HPDE6-E6E7 (cell line): ENCODE results near the gene PICALM.
"Not testable (repeated sequence)": the region's sequence is repeated elsewhere in the genome, so short reads cannot be mapped to it uniquely, and the experiment has no call there.

Experiments
- DNase-seq: peaks from one replicate; pipeline ENCODE4 v3.0.0; 2011; ENCODE audit warnings: missing footprints; ENCODE audit errors: extremely low spot score

The PICALM gene

GRCh38 chr11:85976525-85976924 is 92.4 kb downstream of the PICALM start:
- DNase-seq = no peak

DNA sequence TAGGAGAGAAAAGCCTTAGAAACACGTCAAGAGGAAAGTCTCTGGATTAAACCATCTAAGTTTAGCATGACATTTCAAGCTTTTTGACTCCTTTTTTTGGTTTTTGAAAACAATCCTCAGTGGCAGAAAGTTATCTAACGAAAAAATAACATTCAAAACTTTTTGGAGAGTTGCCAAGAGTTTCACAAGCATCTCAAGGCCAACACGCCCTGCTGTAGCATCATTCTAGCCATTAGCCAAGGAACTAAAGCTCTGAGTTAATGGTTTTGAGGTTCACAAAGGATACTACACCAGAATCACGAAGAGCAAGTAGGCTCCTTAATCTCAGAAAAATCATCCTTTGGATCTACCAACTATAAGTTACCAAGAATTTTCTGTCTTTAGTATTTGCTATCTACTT is 94.8 kb downstream of the PICALM start:
- no peak for DNase-seq

DNA sequence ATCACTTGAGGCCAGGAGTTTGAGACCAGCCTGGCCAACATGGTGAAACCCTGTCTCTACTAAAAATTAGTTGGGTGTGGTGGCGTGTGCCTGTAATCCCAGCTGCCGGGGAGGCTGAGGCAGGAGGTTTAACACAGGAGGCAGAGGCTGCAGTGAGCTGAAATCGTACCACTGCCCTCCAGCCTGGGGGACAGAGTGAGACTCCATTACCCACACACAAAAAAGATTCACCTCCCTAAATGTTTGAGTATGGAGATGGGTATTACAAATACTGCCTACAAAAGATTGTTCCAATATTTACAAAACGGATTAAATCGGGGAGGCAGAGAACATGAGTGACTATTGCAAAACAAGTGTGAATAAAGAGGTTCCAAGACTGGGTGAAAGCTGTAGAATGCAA is 98.3 kb downstream of the PICALM start:
- DNase-seq = no peak

DNA sequence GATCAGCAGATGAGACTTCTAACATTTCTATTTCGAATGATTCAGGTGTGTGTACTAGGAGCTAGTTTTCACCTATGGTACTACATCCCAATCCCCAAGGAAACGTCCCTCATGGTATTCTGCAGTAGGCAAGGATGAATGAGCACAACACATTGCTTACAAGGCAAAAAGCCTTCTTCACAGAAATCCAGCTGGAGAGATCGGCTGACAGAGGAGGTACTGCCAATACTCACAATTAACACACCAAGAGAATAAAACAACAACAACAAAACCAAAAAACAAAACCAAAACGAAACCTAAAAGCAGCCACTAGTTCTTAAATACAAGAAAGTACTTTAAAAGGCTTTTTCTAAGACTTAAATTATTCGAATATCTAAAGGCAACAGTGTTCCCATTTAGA is 101.4 kb downstream of the PICALM start:
- DNase-seq = no peak

DNA sequence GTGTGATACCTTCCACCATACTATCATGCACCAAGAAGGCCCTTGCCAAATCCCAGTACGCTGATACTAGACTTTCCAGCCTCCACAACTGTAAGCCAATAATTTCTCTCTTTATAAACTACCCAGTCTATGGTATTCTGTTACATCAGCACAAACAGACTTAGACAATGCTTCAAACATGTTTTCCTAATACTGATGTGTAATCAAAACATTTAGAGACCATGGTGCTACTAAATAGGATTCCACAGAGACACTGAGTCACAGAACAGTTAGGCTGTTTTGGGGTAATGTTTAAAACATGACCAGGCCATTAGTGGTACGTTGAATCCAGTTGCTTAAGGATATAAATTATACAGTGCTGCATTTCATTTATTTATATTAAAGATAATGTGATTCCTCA is 103.7 kb downstream of the PICALM start:
- DNase-seq = no peak

DNA sequence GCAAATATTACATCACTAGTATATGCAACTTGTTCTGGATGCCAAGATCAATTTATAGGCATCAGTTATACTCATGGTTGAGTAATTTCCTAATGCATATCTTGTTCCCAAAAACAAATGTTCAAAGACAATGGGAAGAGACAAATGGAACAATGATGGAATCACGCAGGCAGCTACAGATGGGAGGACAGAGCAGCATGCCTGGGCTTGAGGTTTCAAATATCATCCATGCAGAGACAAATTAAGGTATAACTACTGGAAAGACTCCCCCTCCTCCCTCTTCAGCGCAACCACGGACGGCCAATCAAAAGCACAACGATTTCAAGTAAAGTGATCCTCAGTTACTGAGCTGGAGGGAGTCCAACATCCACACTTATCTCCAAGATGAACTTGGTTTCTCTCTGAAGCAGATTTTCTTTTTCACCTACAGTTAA is 106.9 kb downstream of the PICALM start:
- DNase-seq = peak; percentile 23

DNA sequence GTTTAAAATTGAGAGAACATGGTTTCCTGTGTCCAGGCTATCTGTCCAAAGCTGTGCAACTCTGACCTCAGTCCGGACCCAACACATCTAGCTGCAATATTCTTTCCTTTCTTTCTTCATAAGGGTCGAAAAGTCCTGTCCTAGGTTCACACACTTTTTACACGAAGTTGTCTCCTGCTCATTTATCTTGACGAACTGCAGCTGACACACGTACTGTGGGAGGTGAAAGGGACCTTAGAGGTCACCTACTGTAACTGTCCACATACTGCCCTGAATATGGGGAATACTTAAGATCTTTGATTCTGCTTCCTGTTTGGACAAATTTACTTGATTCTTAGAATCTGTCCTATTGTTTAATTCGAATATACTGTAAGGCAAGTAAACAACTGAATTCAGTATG is 107.8 kb downstream of the PICALM start:
- DNase-seq = no peak

DNA sequence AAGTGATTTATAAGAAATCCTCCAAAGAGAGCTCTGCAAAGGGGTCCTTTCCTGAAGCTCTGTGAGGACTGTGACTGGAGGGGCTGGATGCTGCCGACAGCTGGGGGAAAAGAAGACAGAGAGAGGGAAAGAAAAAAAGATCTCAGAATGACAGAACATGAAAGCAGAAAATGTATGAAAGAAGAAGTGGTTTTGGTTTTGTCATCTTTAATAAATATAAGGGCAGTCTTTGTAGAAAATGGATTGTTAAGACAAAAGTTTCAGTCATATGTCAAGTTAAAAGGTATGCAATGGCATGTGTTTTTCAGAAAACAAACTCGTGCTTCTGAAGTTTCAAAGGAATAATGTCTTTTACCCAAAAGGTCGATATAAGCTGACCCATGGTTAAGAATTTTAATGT is 108.2 kb downstream of the PICALM start:
- no peak for DNase-seq

DNA sequence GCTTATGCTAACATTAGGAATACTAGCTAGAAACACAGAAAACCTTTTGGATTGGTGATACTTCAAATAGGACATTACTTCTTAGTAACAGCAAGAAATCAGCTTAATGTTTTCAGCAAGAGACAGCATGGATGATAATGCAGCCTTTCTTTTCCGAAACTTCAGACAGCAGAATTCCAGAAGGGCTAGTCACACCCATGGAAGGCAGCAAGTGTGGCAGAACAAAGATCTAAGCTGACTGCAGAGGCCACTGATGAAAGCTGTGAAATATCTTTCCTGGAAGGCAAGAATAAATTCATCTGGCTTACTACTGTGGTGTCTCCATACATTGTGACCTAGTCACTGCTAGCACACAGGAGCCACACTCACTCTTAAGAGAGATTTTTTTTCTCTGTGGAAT is 113.4 kb downstream of the PICALM start:
- no peak for DNase-seq

DNA sequence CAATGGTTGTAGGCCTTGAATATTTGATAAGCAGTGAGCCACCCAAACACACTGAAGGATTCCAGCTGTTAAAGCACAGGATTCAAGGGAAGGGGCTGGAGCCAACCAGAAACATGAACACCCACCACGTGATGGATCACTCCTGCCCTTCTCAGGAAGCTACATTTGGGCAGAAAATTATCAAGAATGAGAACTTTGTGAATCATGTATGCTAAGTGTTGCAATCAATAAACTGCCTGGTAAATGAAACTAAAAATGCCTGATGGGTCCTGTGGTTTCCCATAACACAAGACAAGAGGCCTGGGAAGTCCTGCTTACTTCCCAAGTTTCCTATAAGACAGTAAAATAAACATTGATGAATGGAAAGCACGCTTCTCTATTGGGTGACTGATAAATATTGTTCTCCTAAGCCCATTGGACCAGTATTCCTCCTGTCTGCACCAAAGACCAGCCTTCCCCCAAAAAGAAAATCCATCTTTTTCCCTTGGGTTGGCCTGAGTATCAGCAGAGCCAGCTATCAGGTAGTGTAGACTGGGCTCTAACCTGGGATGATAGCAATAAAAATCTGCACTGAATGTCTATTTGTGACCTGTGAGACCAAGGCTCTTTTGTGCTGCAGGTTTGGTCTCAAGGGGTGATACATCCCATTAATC is 115.3 kb downstream of the PICALM start:
- no peak for DNase-seq

DNA sequence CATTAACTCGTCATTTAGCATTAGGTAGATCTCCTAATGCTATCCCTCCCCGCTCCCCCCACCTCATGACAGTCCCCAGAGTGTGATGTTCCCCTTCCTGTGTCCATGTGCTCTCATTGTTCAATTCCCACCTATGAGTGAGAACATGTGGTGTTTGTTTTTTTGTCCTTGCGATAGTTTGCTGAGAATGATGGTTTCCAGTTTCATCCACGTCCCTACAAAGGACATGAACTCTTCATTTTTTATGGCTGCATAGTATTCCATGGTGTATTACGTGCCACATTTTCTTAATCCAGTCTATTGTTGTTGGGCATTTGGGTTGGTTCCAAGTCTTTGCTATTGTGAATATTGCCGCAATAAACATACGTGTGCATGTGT is 116.8 kb downstream of the PICALM start:
- not testable (repeated sequence) for DNase-seq

DNA sequence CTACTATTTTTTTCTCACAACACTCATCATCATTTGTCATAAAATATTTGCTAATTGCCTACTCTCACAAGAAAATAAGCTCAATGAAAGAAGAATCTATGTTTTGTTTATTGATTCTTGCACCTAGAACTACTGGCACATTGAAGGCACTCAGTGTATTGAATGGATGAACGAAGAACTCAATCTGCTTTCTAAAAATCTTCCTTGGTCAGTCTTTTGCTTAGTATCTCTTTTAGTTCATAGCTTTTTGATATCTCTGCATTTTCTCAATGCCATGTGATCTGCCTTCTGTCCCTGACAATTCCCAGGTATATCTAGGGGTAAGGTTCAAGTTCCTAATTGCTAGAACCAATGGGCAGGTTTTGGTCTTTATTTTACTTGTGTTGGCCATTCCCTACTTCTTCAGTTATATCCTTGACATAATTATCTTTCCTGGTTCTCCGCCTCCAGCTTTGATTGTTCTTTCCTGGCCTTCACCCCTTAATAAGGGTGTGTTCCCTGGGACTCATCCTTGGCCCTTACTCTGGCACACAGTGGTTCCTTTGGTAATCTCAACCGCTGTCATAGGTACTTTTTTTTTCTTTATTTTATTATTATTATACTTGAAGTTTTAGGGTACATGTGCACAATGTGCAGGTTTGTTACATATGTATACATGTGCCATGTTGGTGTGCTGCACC is 117.3 kb downstream of the PICALM start:
- DNase-seq = no peak

DNA sequence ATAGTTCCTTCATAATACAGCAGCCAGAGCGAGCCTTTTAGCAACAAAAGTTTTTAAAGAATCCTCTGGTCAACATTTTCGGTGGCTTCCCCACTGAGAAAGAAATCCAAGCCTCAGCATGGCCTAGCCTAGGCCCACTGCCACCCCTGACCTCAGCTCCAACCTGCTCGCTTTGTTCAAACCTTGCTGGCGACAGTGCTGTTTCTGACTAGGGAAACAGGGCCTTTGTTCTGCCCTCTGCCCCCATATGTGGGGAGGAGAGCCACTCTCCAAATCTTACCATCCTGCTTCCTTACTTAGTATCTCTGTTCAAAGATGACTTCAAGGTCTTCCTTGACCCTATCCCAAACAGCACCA is 117.9 kb downstream of the PICALM start:
- DNase-seq = no peak

DNA sequence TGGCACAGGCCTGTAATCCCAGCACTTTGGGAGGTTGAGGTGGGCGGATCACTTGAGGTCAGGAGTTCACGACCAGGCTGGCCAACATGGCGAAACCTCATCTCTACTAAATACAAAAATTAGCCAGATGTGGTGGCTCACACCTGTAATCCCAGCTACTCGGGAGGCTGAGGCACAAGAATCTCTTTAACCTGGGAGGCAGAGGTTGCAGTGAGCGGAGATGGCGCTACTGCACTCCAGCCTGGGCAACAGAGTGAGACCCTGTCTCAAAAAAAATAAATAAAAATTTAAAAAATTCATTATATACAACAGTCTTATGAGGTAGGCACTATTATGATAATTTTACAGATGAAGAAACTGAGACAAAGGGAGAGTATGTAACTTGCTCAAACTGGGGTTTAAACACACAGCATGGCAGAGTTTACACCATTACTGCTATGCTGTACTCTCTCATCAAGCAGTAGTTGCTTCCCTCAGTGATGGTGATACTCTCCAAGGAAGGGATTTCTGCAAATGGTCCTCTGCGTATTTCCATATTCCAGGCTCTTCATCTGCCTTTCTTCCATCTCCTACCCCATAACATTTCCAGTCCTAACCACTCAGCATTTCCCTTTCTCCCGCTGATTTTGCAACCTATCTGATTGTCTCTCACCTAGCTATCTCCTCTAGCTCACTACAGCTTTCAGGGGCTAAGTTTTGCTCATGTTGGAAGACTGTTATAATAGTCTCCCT is 118.4 kb downstream of the PICALM start:
- no peak for DNase-seq

DNA sequence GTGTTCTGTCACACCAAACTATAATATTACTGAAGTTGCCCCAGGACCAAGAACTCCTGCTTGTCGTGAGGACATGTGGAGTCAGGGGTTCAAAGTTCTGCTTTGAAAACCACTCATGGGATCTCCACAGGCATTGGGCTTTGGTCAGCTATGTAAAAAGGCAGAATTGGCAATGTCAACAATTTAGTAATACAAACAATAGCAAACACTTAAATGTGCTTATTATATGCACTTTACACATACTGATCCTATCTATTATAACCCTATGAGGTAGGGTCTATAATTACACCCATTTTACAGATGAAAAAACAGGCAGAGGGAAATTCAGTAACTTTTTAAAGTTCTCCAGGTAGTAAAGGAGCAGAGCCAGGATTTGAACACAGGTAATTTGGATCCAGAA is 119.1 kb downstream of the PICALM start:
- DNase-seq = no peak

DNA sequence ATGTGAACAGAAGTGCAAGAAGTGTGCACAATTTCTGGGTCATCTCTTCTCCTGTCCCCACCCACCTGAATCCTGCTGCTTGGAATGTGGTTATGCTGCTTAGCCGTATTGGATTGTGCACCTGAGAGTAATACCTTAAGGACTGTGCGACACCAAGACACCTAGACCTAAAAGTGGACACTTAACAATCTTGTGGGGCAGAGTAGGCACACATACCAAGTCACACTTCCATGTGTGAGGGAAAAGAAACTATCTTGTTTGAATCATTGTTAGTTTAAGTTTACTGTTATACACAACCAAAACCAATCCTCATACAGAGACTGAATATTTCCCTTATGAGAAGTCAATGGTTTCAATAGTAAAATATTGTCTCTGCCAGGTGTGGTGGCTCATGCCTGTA is 120.0 kb downstream of the PICALM start:
- DNase-seq = no peak

- DNase-seq = peak; percentile 37
These were observed 121.2 kb downstream of the PICALM start for GRCh38 chr11:85947431-85948272.

GRCh38 chr11:85946221-85946620 is 122.7 kb downstream of the PICALM start:
- no peak for DNase-seq

DNA sequence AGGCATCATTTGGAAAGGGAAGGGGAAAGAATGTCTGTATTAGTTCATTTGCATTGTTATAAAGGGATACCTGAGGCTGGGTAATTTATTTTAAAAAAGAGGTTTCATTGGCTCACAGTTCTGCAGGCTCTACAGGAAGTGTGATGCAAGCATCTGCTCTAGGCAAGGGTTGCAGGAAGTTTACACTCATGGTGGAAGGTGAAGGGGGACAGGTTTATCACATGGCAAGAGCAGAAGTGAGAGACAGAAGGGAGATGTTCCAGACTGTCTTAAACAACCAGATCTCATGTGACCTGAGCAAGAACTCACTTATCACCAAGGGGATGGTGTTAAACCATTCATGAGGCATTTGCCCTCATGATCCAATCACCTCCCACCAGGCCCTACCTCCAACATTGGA is 123.1 kb downstream of the PICALM start:
- DNase-seq = no peak

DNA sequence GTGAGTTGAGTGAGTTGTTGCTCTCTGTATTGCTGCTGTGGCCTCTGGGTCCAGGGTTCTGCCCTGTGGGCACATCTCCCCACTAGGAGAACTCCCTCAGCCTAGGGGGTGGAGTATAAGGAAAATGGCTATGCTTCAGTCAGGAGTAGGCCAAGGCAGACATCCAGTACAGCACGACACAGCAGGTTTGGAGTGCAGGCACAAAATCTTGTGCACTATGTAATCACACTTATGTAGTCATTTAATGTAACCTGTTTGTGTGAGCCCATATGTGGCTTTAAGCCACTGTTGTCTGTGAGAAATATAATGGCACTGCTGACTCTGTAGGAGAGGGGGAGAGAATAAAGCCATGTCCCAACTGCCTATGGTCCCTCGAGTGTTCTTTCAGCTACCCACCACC is 123.6 kb downstream of the PICALM start:
- no peak for DNase-seq

GRCh38 chr11:85941380-85941973 is 127.4 kb downstream of the PICALM start:
- DNase-seq = peak; percentile 54
